ENCODE data around the gene RPTOR.
A peak's percentile ranks its signal among the peaks of the same experiment; 100 is the strongest.

RPTOR gene

DNA sequence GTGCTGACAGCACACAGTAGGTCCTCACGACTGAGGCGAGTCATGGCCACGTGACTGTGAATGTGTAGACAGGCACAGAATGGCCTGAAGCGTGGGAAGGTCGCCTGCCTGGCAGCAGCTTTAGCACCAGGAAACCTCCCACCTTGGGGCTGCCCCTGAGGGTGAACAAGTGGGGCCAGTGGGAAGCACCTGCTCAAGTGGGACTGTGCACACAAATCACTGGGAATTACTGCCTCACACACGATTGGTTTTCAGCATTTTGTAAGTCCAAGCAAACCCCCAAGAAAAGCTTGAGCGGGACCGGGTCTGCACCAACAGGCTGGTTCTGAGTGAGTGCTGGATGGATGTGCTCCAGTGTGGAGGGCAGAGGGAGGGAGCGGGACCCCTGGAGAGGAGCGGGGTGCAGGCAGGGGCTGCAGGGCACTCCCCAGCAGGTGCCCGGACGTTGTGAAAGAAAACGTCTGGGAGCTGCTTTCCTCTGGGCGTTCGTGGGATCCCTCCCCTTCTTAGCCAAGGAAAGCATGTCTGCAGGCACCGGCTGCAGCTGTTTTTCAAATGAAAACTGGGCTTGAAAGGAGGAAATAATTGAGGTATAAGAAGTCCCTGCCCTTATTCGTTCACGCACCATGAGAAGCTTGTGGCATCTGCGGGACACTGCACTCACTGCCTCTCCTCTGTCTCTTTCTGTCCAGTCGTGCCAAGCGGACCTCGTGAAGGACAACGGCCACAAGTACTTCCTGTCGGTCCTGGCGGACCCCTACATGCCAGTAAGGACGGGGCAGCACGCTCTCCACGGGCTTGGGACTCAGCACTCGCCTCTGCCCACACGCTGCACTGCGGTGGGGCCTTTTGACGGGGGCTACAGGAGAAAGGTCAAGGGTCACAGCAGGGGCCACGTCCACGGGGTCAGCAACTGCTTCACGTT is 335.3 kb downstream of the RPTOR start:
- DNase-seq (ENCODE audit: low read depth): no peak

DNA sequence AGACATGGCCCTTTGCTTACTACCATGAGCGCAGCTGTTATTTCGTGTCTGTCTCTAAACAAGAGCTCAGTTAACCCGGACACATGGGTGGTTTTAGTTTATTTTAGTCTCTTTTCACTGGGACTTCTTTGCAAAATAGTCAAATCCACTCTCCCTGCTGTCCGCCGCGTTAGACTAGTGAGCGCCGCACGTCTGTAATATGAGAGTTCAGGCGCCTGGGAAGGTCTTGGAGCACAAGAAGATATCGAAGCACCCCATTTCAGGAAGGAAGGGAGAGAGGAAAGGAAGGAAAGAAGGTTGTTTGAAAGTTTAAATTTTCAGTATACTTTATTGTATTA is 336.0 kb downstream of the RPTOR start:
- DNase-seq (ENCODE audit: low read depth): no peak

DNA sequence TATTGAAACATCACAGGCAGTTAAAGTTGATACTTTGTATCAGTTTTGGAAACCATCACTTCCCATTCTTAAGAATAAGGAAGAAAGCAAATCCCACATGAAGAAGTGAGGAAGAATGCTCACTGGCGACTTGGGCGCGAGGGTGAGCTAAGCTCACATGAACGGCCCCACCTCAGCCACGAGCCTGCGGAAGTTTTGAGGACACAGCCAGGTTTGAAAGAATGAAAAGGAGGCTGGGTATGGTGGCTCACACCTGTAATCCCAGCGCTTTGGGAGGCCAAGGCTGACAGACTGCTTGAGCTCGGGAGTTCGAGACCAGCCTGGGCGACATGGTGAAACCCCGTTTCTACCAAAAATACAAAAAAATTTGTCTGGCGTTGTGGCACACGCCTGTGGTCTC is 336.7 kb downstream of the RPTOR start:
- no peak for DNase-seq (ENCODE audit: low read depth)

DNA sequence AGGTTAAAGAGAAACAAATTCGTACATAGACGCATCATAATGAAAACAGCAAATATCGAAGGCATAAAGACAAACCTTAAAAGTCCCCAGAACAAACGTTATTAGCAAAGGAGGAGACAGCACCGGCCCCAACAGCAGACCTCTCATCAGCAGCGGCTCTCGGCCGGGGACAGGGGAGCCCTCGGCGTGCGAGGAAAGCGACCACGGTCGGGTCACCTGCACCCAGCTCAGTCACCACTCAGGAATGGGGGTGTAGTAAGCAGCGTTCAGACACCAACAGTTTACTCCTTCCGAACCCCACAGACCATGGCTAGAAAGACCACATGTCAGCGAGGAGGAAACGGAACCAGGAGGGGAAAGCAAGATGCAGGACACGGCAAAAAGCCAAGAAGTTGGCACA is 337.7 kb downstream of the RPTOR start:
- DNase-seq (ENCODE audit: low read depth): no peak

DNA sequence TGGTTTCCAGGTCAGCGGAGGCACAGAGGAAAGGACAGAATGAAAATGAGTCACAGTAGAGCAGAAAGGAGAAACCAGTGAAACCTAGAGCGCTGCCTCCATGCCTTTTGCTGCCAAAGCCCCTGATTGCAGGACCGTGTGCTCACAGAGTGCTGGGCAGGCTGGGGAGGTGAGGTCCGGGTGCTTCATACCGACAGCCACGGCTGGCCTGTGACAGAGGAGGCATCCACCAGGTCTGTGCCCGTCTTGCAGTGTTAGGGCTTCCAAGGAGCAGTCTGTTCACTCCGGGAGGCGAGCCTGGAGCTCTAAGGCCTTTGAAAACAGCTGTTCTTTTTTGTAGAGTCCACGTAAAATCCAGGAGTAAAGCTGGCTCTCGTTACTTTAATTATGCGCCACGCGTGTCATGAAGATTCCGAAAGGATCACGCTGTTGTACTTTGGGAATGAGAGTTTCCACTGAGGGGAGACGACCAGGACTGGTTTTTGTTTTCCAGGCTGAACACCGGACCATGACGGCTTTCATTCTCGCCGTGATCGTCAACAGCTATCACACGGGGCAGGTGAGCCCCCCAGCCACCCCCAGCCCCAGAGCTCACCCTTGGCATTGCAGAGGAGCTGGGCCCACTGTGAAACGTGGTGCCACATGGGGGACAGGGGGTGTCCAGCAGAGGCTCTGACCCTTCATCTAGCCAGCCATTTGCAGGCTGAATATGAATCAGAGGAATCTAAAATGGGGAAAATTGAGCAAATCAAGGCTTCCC is 338.5 kb downstream of the RPTOR start:
- no peak for DNase-seq (ENCODE audit: low read depth)

DNA sequence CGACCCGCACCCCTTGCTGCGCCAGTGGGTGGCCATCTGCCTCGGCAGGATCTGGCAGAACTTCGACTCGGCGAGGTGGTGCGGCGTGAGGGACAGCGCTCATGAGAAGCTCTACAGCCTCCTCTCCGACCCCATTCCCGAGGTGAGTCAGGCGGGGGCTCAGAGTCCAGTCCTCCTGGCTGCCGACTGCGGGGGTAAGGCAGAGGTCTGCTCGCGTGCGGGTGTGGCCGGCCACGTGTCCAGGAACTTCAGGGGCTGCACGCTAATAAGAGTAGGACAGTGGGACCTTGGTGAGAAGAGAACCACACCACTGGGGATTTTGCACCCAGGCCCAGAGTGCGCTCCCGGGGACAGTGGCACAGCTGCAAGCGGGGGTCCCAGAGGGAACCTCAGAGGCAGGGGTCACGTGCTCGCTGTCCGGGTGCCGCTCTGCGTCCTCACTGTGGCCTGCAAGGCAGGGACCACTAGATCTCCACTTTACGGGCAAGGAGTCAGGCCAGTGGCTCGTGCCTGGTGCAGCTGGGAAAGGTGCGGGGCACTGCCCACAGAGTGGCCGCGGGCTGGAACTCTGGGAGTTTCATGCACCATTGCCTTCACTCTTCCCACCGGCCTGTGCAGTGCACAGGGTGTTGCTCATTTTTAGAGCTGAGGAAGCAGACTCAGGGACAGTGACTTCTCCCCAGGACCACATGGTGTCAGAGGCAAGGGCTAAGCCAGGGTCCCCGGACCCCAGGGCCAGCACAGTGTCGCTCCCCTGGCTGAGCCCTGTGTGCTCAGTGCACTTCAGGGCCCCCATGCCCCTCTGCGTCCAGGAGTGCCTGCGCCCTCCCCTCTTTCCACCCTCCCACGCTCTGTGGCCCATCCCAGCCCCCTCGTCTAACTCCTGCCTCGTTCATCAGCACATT is 339.4 kb downstream of the RPTOR start:
- DNase-seq (ENCODE audit: low read depth): no peak

DNA sequence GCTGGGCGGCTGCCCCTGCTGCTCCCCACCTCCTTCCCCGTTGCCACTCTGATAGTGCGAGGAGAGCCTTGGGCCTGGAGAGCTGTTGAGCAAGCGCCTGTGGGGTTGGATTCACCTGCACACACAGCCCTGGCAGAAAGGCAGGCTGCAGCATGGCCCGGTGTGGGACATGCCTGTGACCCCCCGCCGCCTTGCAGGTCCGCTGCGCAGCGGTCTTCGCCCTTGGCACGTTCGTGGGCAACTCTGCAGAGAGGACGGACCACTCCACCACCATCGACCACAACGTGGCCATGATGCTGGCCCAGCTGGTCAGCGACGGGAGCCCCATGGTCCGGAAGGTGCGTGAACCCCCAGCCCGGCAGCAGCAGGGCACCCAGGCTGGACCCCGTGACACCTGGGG is 340.2 kb downstream of the RPTOR start:
- no peak for DNase-seq (ENCODE audit: low read depth)

DNA sequence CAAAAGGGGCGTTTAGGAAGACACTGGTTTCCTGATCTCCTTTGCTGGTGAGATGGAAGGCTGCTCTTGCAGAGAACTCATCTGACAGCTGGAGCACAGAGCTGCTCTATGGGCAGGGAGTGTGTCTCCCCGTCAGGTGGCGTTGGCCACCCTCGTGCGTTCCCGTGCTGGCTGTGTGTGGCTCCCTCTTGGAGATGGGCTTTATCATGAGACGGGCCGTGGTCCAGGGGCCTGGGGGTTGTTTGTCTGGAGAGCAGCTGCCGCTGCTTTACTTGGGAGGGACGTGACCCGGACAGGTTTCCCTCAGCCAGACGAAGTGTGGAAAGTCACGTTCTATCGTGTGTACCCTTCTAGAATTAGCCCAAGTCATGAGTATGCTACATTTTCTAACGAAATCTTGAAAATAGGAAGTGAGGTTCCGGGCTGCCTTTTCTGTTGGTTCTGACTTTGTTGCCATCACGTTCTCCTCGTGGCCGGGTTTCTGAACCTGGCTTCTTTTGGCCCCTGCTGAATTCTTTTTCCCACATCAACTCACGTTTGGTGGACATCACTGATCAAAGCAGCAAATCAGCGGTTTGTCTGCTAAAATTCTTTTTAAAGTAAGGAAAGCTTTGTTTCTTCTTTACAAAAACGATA is 341.4 kb downstream of the RPTOR start:
- no peak for DNase-seq (ENCODE audit: low read depth)

DNA sequence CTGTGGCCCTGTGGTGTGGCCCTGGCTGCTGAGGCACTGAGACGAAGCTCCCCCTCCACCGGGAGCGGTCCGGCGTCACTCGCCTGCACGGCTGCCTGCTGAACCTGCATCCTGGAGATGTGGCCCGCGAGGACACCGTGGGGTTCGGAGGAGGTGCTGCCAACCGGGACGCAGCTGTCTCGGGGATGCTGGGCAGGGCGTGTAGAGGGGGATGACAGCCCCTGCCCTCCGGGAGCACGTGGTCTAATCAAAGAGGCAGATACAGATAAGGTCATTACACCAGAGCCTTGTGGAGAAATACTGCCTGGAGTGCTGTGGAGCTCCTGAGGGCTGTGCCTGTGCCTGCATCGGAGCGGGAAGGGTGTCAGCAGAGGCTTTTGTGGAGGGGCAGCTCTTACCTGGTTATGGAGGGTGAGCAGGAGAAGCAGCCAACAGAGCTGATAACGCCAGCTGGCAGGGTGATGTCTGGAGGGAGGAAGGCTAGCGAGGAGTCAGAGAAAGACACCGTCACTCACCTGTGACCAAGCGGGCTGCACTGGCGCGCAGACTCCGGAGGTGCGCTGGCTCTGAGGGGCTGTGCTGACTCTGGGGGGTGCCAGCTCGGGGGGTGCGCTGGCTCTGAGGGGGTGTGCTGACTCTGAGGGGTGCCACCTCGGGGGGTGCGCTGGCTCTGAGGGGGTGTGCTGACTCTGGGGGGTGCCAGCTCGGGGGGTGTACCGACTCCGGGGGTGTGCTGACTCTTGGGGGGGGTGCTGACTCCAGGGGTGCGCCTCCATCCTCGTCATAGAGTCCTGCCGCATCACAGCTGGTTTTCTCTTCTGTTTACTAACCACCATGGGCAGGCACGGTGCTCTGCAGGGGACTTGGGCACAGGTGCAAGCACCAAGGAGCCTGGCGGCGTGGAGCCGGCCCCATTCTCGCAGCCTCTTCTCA is 342.3 kb downstream of the RPTOR start:
- DNase-seq (ENCODE audit: low read depth): no peak

DNA sequence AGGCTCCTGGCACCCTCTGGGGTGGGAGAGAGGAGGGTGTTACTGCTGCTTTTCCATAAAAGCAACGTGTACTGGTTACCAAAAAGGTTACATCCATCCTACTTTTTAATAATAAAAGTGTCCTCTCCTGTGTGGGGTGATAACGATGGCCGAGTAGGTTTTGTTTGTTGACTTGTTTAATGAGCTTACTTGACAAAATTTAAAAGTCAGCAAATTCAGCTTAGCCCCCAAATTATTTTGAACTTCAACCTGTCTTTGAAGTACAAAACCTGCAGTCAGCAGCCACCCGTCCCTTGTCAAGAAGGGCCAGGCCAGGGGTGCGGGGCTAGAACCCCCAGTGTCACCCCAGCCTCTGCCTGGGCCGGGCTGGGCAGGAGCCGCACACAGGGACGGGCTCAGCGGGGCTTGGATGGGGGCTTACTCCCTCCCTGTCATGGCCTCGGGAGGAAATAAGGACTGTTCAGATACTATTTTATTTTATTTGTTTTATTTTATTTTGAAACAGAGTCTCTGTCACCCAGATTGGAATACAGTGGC is 343.1 kb downstream of the RPTOR start:
- DNase-seq (ENCODE audit: low read depth): no peak

DNA sequence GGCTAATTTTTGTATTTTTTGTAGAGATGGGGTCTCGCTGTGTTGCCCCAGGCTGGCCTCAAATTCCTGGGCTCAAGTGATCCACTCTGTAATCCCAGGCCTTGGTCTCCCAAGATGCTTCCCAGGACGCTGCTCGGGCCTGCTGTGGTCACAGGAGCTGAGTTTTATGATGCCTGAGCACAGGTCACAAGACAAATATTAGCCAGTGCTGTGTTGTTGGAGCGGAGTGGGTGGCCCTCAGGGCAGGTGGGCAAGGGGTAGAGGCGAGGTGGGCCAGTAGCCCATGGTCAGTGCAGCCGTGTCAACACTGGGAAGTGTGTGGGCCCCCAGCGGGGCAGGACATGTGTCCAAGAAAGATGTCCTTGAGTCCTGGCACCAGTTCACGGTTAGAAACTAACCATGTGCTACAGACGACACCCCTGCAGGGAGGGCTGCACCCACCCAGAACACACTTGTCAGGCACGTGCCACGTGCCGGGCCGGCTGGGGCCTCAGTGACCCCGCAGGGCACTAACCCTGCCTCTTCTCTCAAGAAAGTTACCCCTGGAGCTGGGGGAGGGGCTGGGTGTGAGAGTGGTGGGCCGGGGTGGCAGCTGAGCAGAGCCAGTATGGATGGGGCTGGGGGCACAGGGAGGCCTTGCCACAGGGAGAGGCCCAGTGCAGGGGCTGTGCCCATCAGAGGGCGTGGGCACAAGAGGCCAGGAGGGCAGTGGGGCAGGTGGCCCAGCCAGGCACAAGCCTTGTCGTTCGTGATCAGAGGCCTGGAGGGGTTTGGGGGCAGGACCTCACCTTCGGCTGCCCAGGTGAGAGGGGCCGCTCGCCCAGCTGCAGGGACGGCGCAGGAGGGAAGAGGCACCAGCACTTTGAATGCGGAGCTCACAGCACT is 343.9 kb downstream of the RPTOR start:
- DNase-seq (ENCODE audit: low read depth): no peak

DNA sequence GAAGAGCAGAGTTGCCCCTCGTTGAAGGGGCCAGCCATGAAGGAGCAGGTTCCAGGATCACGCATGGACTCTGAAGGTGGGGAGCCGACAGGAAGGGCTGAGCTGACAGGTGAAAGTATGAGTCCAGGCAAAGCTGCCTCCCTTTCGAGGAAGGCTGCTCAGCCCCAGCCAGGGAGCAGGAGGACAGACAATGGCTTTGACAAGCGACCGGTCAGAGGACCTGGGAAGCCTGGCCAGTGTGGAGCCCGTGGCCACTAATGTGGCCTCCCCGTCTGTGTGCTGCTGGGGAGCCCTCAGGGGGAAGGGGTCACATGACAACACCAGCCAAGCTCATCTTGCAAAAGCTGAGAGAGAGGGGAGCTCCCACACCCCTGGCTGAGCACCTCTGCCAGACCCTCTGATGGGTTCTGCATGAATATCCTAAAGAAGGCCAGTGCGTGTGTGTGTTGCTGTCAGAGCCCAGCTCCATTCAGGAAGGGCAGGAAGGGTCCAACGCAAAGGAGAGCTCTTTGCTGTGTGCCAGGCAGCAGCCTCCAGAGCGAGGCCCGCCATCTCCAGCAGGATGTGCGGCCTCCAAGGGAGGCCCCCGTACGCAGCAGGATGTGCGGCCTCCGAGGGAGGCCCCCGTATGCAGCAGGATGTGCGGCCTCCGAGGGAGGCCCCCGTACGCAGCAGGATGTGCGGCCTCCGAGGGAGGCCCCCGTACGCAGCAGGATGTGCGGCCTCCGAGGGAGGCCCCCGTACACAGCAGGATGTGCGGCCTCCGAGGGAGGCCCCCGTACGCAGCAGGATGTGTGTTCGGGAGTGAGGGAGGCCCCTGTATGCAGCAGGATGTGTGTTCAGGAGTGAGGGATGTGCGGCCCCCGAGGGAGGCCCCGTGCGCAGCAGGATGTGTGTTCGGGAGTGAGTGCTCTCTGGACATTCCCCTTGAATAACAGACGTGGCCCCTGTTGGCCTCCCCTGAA is 344.9 kb downstream of the RPTOR start:
- DNase-seq (ENCODE audit: low read depth): no peak

DNA sequence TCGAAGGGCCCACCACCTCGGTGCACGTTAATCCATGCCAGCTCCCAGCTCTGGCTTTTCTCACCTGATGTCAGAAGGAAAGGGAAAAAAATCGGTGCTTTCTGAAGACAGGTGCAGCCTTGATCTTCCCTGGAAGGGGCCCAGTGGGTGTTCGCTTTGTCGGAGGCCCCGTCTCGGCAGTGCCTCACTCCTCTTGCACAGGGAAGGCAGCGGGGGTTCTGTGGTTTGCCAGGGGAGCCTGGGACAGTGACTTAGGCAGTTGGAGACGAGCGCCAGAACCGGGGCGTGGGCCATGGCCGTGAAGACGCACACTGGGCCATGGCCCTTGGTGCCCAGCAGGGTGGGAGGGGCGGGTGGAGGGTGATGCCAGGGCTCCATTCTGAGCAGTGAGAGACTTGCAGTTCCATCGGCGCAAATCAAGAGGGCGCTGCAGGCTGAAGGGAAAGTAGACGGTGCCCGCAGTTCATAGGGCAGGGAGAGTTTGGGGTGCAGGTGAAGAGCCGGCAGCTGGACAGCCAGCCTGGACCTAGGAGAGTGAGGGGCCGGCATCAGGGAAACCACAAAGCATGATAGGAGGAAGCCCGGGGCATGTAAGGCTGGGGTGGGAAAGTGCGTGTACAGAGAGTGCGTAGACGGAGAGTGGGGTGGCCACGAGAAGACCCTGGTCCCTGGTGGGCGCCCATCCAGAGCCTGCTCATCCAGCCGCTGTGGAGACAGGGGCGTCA is 345.7 kb downstream of the RPTOR start:
- DNase-seq (ENCODE audit: low read depth): no peak

DNA sequence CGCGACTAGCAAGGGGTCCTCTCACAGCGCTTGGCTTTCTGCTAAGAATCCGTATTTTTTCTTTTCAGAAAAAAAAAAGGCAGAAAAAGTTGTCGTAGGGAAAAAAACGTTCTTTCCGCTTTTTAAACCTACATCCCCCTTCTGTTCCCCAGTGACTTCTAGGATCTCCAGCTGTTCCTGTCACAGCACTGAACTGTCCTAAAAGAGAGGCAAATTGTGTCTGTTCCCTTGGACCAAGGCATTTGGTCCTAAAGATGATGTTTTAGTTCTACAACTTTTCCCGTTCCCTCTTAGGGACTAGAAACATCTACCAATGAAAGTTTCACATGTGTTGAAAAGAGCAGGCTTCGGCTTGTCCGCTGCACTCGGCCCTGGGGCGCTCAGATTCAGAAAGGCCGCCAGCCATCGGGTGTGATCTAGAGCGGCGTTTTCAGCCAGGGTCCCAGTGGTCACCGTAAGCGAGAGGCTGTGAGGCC is 346.3 kb downstream of the RPTOR start:
- no peak for DNase-seq (ENCODE audit: low read depth)

DNA sequence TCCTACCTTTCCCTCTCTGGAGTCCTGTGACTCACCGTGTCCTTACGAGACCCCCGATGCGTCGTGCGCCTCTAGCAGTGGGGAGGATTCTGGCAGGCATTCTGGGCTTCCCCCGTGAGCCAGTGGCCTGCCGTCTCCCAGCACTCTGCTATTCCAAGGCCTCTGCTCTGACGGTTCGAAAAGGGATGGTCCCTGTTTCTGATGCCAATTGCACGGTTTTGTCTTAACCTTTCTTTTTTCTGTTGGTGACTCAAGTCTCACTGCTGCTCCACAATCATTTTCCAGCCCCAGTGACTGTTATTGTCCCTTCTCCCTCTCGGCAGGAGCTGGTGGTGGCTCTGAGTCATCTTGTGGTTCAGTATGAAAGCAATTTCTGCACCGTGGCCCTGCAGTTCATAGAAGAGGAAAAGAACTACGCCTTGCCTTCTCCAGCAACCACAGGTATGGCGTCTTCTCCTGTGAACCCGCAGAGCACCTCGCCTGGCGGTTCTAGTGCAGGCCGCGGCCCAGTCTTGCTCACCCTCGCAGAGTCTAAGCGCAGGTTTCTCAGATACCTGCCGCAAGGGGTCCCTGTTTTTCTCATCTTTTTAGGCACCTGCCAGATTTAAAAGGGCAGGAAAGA is 346.9 kb downstream of the RPTOR start:
- peak; percentile 87 for DNase-seq (ENCODE audit: low read depth)

DNA sequence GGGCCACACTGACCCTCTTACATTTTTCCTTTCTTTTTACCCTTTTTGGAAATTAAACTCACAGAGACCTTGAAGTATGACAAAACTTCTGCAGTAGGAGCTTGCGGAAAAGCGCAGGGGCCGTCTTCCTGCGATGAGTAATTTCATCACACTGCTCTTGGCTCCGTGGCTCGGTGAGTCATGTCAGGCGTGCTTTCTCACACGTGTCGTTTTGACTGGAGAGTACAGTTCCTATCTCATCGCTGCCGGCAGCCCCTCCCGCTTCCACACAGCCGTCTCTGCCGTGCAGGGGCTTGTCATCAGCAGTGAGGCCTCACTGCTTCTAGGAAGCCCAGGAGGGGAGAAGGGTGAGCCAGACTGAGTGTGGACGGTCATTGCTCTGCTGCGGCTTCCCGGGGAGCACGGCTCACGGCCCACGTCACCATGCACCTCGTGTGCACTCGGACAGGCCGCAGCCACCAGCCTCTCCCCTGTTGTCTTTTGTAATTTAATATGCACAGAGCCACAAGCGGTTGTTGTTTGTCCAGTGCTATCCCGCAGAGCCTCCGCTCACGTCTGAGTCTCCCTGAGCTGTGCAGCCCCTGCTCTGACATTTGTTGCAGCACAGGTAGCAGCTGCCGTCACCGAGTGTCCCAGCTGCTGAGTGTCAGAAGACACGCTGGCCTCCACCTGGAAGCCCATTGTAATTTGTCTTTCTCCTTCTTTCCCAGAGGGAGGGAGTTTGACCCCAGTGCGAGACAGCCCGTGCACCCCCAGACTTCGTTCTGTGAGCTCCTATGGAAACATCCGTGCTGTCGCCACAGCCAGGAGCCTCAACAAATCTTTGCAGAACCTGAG is 347.6 kb downstream of the RPTOR start:
- DNase-seq (ENCODE audit: low read depth): peak; percentile 98

Data from iris pigment epithelial cell (primary cell).